Neuronal stem cell (in vitro differentiated cells): ENCODE results near the gene ZNF280B.

Experiments
- DNase-seq: peaks from one replicate; pipeline ENCODE4 v3.0.0-alpha.2; 2013; ENCODE audit warnings: low spot score
- H2AFZ ChIP-seq: one replicate; pipeline ENCODE4 v1.6.1; 2013; ENCODE audit warnings: mild to moderate bottlenecking, low read length, inconsistent platforms
- H2AK5ac ChIP-seq: 2 replicates; pipeline ENCODE4 v1.6.1; 2013; ENCODE audit warnings: low read depth, mild to moderate bottlenecking, inconsistent platforms, low read length, moderate library complexity, mixed read lengths
- H2BK120ac ChIP-seq: 2 replicates; pipeline ENCODE4 v1.6.1; 2013; ENCODE audit warnings: low read depth, mild to moderate bottlenecking, inconsistent platforms, low read length, moderate library complexity, mixed read lengths
- H2BK12ac ChIP-seq: one replicate; pipeline ENCODE4 v1.6.1; 2013; ENCODE audit warnings: low read length, inconsistent platforms
- H2BK15ac ChIP-seq: 2 replicates; pipeline ENCODE4 v1.6.1; 2013; ENCODE audit warnings: mild to moderate bottlenecking, low read length, inconsistent platforms, mixed read lengths
- H2BK5ac ChIP-seq: one replicate; pipeline ENCODE4 v1.6.1; 2013; ENCODE audit warnings: inconsistent platforms, mild to moderate bottlenecking, low read length, moderate library complexity
- H3K14ac ChIP-seq: one replicate; pipeline ENCODE4 v1.6.1; 2013; ENCODE audit warnings: low read length, inconsistent platforms
- H3K18ac ChIP-seq: 2 replicates; pipeline ENCODE4 v1.6.1; 2013; ENCODE audit warnings: low read length, inconsistent platforms
- H3K23ac ChIP-seq: 2 replicates; pipeline ENCODE4 v1.6.1; 2013; ENCODE audit warnings: low read depth, mild to moderate bottlenecking, mixed read lengths, low read length, inconsistent platforms; ENCODE audit not compliant: poor library complexity
- H3K27ac ChIP-seq: replicated peaks from 3 replicates; pipeline ENCODE4 v1.5.1; 2013; ENCODE audit warnings: low read length, inconsistent platforms
- H3K27me3 ChIP-seq, 3 experiments: 2 replicates each; pipeline ENCODE4 v1.6.1; 2013; ENCODE audit warnings: low read length in 3 of 3, mild to moderate bottlenecking in 2 of 3, inconsistent platforms in 1 of 3, low read depth in 1 of 3, mixed read lengths in 1 of 3, moderate library complexity in 1 of 3; ENCODE audit not compliant: control insufficient read depth in 3 of 3, insufficient read depth in 3 of 3
- H3K36me3 ChIP-seq, 2 donors: replicated peaks in 1 of 2; 2 replicates each; pipeline ENCODE4 v1.6.1; 2013; ENCODE audit warnings: low read length in 2 of 2; ENCODE audit not compliant: control insufficient read depth in 2 of 2, insufficient read depth in 2 of 2
- H3K4ac ChIP-seq: 2 replicates; pipeline ENCODE4 v1.6.1; 2013; ENCODE audit warnings: inconsistent platforms, mild to moderate bottlenecking, low read length, moderate library complexity
- H3K4me1 ChIP-seq, 2 donors: 1 replicate in 1 of 2; 2 replicates in 1 of 2; pipeline ENCODE4 v1.6.1; 2013; ENCODE audit warnings: low read length in 2 of 2, low read depth in 1 of 2; ENCODE audit not compliant: control insufficient read depth in 2 of 2, insufficient read depth in 1 of 2
- H3K4me2 ChIP-seq: one replicate; pipeline ENCODE4 v1.6.1; 2013; ENCODE audit warnings: mild to moderate bottlenecking, low read length, inconsistent platforms; ENCODE audit not compliant: insufficient read depth, poor library complexity, severe bottlenecking
- H3K4me3 ChIP-seq, 2 donors: 2 replicates each; pipeline ENCODE4 v1.5.1; 2013; ENCODE audit warnings: low read length in 2 of 2, mild to moderate bottlenecking in 2 of 2, inconsistent platforms in 1 of 2, moderate library complexity in 1 of 2
- H3K79me1 ChIP-seq: one replicate; pipeline ENCODE4 v1.6.1; 2013; ENCODE audit warnings: low read depth, mild to moderate bottlenecking, inconsistent platforms, low read length, moderate library complexity
- H3K9ac ChIP-seq: one replicate; pipeline ENCODE4 v1.6.1; 2013; ENCODE audit warnings: mild to moderate bottlenecking, low read depth, low read length, inconsistent platforms; ENCODE audit not compliant: poor library complexity
- H3K9me3 ChIP-seq, 2 donors: replicated peaks in 1 of 2; 2 replicates each; pipeline versions ENCODE3 to v1.6.1; 2013; ENCODE audit warnings: low read length in 2 of 2, mild to moderate bottlenecking in 2 of 2, inconsistent platforms in 1 of 2, low read depth in 1 of 2, mixed read lengths in 1 of 2, moderate library complexity in 1 of 2; ENCODE audit not compliant: control insufficient read depth in 2 of 2, insufficient read depth in 1 of 2
- H4K8ac ChIP-seq: one replicate; pipeline ENCODE4 v1.6.1; 2013; ENCODE audit warnings: low read depth, mild to moderate bottlenecking, inconsistent platforms, low read length, moderate library complexity
- H4K91ac ChIP-seq: one replicate; pipeline ENCODE4 v1.6.1; 2013; ENCODE audit warnings: low read length, low read depth, mild to moderate bottlenecking, inconsistent platforms; ENCODE audit not compliant: poor library complexity
- WGBS, 2 donors: extraction: QIAGEN DNeasy Blood & Tissue Kit; methylation state at CpG; one replicate each; pipeline ENCODE4 v1.1.7; 2013; ENCODE audit warnings: missing lambda C conversion rate in 2 of 2, mixed read lengths in 1 of 2; ENCODE audit not compliant: insufficient read length in 2 of 2, insufficient replicate concordance in 1 of 2; ENCODE audit errors: extremely low coverage in 2 of 2; 5-methylcytosine and 5-hydroxymethylcytosine counted together

ZNF280B gene

DNA sequence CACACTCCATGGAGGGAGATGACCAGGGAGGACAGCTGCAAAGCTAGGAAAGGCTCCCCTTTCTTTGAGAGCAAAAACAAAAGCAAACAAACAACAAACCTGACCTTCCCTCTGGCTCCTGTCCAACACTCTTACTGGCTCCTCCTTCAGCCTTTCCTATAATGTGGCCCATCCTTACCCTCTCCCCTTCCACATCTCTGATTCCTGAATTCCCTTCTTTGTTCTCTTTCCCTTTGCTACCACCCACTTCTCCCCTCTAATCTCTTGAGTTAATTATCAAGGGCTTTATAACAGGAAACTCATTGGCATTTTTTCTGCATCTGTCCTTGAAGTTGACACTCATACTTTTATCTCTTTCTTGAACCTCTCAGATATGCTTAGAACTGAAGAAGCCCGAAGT, 56.3 kb downstream of the ZNF280B start:
- peaks cover 0 to 8% (median 0%) of the 10 kb centered on the region in 3 experiments for H3K27me3 ChIP-seq
- H2AFZ ChIP-seq = no peak overlapping the region
- WGBS, 2 donors = no CpG with 5 or more reads among the region's 1 CpG
- H3K27ac ChIP-seq = no peak overlapping the region
- H2AK5ac ChIP-seq = no peak overlapping the region
- H2BK5ac ChIP-seq = no peak overlapping the region
- H2BK12ac ChIP-seq = no peak overlapping the region
- no peak overlapping the region for H2BK120ac ChIP-seq
- peaks cover 3 to 10% of the 10 kb centered on the region in 2 donors for H3K9me3 ChIP-seq
- no peak overlapping the region for H3K4me3 ChIP-seq
- no peak overlapping the region for H3K9ac ChIP-seq
- H4K8ac ChIP-seq = no peak overlapping the region
- H3K4me1 ChIP-seq = no peaks in the 10 kb centered on the region
- no peaks in the 10 kb centered on the region for H3K36me3 ChIP-seq
- no peak overlapping the region for H2BK15ac ChIP-seq
- H3K14ac ChIP-seq = no peak overlapping the region
- no peak for DNase-seq
- no peak overlapping the region for H4K91ac ChIP-seq
- H3K79me1 ChIP-seq = no peaks in the 10 kb centered on the region
- H3K18ac ChIP-seq = no peak overlapping the region
- no peak overlapping the region for H3K4me2 ChIP-seq
- H3K23ac ChIP-seq = no peak overlapping the region
- no peak overlapping the region for H3K4ac ChIP-seq

DNA sequence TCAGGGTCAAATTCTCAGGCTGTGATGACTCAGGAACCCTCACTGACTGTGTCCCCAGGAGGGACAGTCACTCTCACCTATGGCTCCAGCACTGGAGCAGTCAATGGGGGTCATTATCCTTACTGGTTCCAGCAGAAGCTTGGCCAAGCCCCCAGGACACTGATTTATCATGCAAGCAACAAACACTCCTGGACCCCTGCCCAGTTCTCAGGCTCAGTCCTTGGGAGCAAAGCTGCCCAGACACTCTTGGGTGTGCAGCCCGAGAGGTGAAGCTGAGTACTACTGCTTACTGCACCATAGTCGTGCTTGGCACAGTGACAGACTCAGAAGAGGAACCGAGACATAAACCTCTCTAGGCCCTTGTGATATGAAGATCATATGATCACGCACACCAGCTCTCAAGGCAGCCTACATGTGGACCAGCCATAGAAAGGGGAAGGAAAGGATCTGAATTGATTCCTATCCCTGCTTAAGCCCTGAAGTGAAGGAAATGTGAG, 58.2 kb downstream of the ZNF280B start:
- Histone ChIP-seq H3K23ac (no peak overlapping the region), H2AFZ (no peak overlapping the region), H3K9ac (no peak overlapping the region), H3K9me3 (peaks cover 3 to 10% of the 10 kb centered on the region in 2 donors), H4K91ac (no peak overlapping the region), H3K18ac (no peak overlapping the region), H2BK12ac (no peak overlapping the region), H3K79me1 (no peaks in the 10 kb centered on the region), H3K4me2 (no peak overlapping the region), H2AK5ac (no peak overlapping the region), H3K14ac (no peak overlapping the region), H2BK5ac (no peak overlapping the region), H3K4me1 (no peaks in the 10 kb centered on the region), H3K36me3 (no peaks in the 10 kb centered on the region), H4K8ac (no peak overlapping the region), H3K27ac (no peak overlapping the region), H3K27me3 (peaks cover 0 to 14% (median 0%) of the 10 kb centered on the region in 3 experiments), H2BK120ac (no peak overlapping the region), H2BK15ac (no peak overlapping the region), H3K4ac (no peak overlapping the region), H3K4me3 (peak overlapping the region in 1 of 2 donors; percentile 19)
- WGBS, 2 donors = no CpG with 5 or more reads among the region's 4 CpGs
- DNase-seq = no peak

DNA sequence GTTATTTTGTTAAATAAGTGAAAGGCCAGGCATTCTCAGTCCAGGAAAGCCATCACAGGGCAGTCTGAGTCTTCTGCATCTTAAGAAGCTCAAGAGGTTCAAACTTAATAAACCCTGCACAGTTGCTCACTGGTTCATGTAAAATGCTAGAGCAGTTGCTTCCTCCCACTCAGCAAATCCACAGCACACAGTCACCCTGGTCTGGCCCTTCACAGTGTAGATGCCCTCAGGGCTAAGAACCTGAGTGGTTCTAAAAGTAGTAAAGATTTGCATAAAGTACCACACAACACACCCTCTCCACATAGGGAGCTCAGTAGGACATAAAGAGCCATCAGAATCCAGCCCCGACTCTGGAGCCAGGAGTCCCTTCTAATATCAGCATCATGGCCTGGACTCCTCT, 58.7 kb downstream of the ZNF280B start:
- Histone ChIP-seq H2BK5ac (no peak overlapping the region), H3K27ac (no peak overlapping the region), H2AK5ac (no peak overlapping the region), H3K23ac (no peak overlapping the region), H3K4me1 (no peaks in the 10 kb centered on the region), H3K27me3 (peaks cover 0 to 14% (median 0%) of the 10 kb centered on the region in 3 experiments), H3K9ac (no peak overlapping the region), H2BK12ac (no peak overlapping the region), H2BK120ac (no peak overlapping the region), H2AFZ (no peak overlapping the region), H4K8ac (no peak overlapping the region), H3K14ac (no peak overlapping the region), H2BK15ac (no peak overlapping the region), H3K4ac (no peak overlapping the region), H3K4me3 (no peak overlapping the region), H3K18ac (no peak overlapping the region), H3K79me1 (no peaks in the 10 kb centered on the region), H3K36me3 (no peaks in the 10 kb centered on the region), H3K4me2 (no peak overlapping the region), H4K91ac (no peak overlapping the region), H3K9me3 (peaks cover 3 to 10% of the 10 kb centered on the region in 2 donors)
- WGBS, 2 donors = no CpG with 5 or more reads among the region's 1 CpG
- no peak for DNase-seq

DNA sequence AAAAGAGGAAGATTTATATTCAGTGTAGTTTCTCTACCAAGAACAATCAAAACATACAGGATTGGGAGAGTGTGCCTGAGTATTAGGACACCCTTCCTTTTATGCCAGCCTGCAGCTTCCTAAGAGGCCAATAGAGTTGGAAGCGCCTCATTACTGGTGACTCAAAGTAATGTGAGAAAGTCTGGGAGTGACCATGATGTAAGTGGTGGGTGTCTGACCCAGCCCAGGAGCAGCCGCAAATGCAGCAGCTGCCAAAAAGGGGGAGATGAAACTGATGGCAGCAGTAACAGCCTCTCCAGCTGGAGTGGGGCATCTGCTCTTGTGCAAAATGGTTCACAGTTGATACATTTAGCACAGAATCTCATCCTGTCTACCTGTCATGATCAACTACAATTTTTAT, 62.0 kb downstream of the ZNF280B start:
- DNase-seq = no peak
- Histone ChIP-seq H3K14ac (no peak overlapping the region), H2BK12ac (no peak overlapping the region), H2BK120ac (no peak overlapping the region), H3K4me2 (no peak overlapping the region), H4K8ac (no peak overlapping the region), H3K27me3 (peaks cover 0 to 14% (median 0%) of the 10 kb centered on the region in 3 experiments), H3K36me3 (no peaks in the 10 kb centered on the region), H3K4me1 (no peaks in the 10 kb centered on the region), H3K9ac (peak overlapping the region; percentile 21), H2BK15ac (no peak overlapping the region), H4K91ac (no peak overlapping the region), H2BK5ac (no peak overlapping the region), H2AK5ac (no peak overlapping the region), H3K4me3 (no peak overlapping the region), H3K79me1 (no peaks in the 10 kb centered on the region), H3K27ac (no peak overlapping the region), H2AFZ (no peak overlapping the region), H3K23ac (no peak overlapping the region), H3K18ac (no peak overlapping the region), H3K9me3 (no peaks in the 10 kb centered on the region), H3K4ac (no peak overlapping the region)
- WGBS, 2 donors = no CpG with 5 or more reads among the region's 2 CpGs
